Measurements from ENCODE around the gene OSR1. TPM values are rescaled to one million over a fixed set of nuclear protein-coding genes. Genes with fewer than 3 reads are reported as not detected.

OSR1 gene
- total RNA-seq, 2 experiments from 2014 or later, result not detected

GRCh38 chr2:19337202-19337601, 21.2 kb downstream of the OSR1 start:
- H3K4me1 Mint-ChIP-seq (ENCODE audit: low read depth), result no peaks in the 10 kb centered on the region
- ChIA-PET POLR2A (interaction anchor here (1.3 kb wide), 1 partner anchor 10 kb away, joined by 5 read pairs; no protein-coding TSS in a partner anchor), CTCF (no interaction called here)
- no peaks in the 10 kb centered on the region for H3K36me3 ChIP-seq (ENCODE audit: insufficient read depth, low read length)
- no peaks in the 10 kb centered on the region for H3K9me3 Mint-ChIP-seq
- TF ChIP-seq CTCF (IDR thresholded peaks at IDR 0.05), result no peak
- no peak overlapping the region for H3K4me3 ChIP-seq (ENCODE audit: low read length)
- H3K9me3 ChIP-seq (ENCODE audit: control insufficient read depth in 1 of 2, insufficient read depth in 1 of 2, low read length in 2 of 2), result no peaks in the 10 kb centered on the region
- no peaks in the 10 kb centered on the region for H3K27me3 Mint-ChIP-seq
- intact Hi-C loops (cut with DNase I, micrococcal nuclease), result no loop called here
- no peaks in the 10 kb centered on the region for H3K36me3 Mint-ChIP-seq (ENCODE audit: low read depth)
- ATAC-seq (ENCODE audit: poor library complexity) (no peak), DNase-seq (no peak)
- H3K27ac ChIP-seq (ENCODE audit: low read depth in 1 of 2, low read length in 2 of 2), result no peak overlapping the region
- H3K27me3 ChIP-seq (ENCODE audit: control insufficient read depth in 1 of 2, insufficient read depth in 2 of 2, low read length in 2 of 2), result no peaks in the 10 kb centered on the region
- no peak overlapping the region for H3K27ac Mint-ChIP-seq
- H3K4me3 Mint-ChIP-seq, result no peak overlapping the region
- no peaks in the 10 kb centered on the region for H3K4me1 ChIP-seq (ENCODE audit: insufficient read depth, low read length)

GRCh38 chr2:19336781-19337180, 21.6 kb downstream of the OSR1 start:
- POLR2A ChIA-PET, result no interaction called here
- no peak for DNase-seq
- intact Hi-C loops (cut with DNase I, micrococcal nuclease), result no loop called here

GRCh38 chr2:19332503-19332902, 25.9 kb downstream of the OSR1 start:
- H3K36me3 ChIP-seq (ENCODE audit: insufficient read depth, low read length), result no peaks in the 10 kb centered on the region
- no peak overlapping the region for H3K4me3 ChIP-seq (ENCODE audit: low read length)
- TF ChIP-seq CTCF (IDR thresholded peaks at IDR 0.05), result no peak
- no peaks in the 10 kb centered on the region for H3K4me1 Mint-ChIP-seq (ENCODE audit: low read depth)
- no peaks in the 10 kb centered on the region for H3K27me3 Mint-ChIP-seq
- no peaks in the 10 kb centered on the region for H3K27me3 ChIP-seq (ENCODE audit: control insufficient read depth in 1 of 2, insufficient read depth in 2 of 2, low read length in 2 of 2)
- DNase-seq (no peak), ATAC-seq (ENCODE audit: poor library complexity) (no peak)
- POLR2A ChIA-PET, result no interaction called here
- H3K9me3 Mint-ChIP-seq, result no peaks in the 10 kb centered on the region
- H3K27ac ChIP-seq (ENCODE audit: low read depth in 1 of 2, low read length in 2 of 2), result no peak overlapping the region
- no peaks in the 10 kb centered on the region for H3K36me3 Mint-ChIP-seq (ENCODE audit: low read depth)
- intact Hi-C loops (cut with DNase I, micrococcal nuclease), result no loop called here
- no peak overlapping the region for H3K4me3 Mint-ChIP-seq
- no peaks in the 10 kb centered on the region for H3K9me3 ChIP-seq (ENCODE audit: control insufficient read depth in 1 of 2, insufficient read depth in 1 of 2, low read length in 2 of 2)
- no peak overlapping the region for H3K27ac Mint-ChIP-seq
- CTCF ChIA-PET, result no interaction called here
- no peaks in the 10 kb centered on the region for H3K4me1 ChIP-seq (ENCODE audit: insufficient read depth, low read length)

More at GRCh38 chr2:19336781-19337180, 21.6 kb downstream of the OSR1 start:
- CTCF ChIA-PET, result no interaction called here
- Mint-ChIP-seq H3K27ac (no peak overlapping the region), H3K36me3 (ENCODE audit: low read depth) (no peaks in the 10 kb centered on the region), H3K4me1 (ENCODE audit: low read depth) (no peaks in the 10 kb centered on the region), H3K9me3 (no peaks in the 10 kb centered on the region), H3K27me3 (no peaks in the 10 kb centered on the region), H3K4me3 (no peak overlapping the region)
- no peaks in the 10 kb centered on the region for H3K4me1 ChIP-seq (ENCODE audit: insufficient read depth, low read length)
- H3K36me3 ChIP-seq (ENCODE audit: insufficient read depth, low read length), result no peaks in the 10 kb centered on the region
- no peak for ATAC-seq (ENCODE audit: poor library complexity)
- H3K27ac ChIP-seq (ENCODE audit: low read depth in 1 of 2, low read length in 2 of 2), result no peak overlapping the region
- H3K9me3 ChIP-seq (ENCODE audit: control insufficient read depth in 1 of 2, insufficient read depth in 1 of 2, low read length in 2 of 2), result no peaks in the 10 kb centered on the region
- H3K4me3 ChIP-seq (ENCODE audit: low read length), result no peak overlapping the region
- no peak for TF ChIP-seq CTCF (IDR thresholded peaks at IDR 0.05)
- no peaks in the 10 kb centered on the region for H3K27me3 ChIP-seq (ENCODE audit: control insufficient read depth in 1 of 2, insufficient read depth in 2 of 2, low read length in 2 of 2)

Measured in CD4-positive, alpha-beta T cell (primary cell).